Lower leg skin (tissue), 3 donors: ENCODE results near the gene SLC39A2.

Source experiments
- POLR2A ChIP-seq, 2 donors: fragments of 450-650 bp; IDR thresholded peaks; one replicate each; pipeline ENCODE4 v1.6.1; 2016 to 2017; ENCODE audit warnings: antibody characterized with exemption in 2 of 2, mild to moderate bottlenecking in 1 of 2, moderate library complexity in 1 of 2
- TF ChIP-seq, protein P1 (sequence below), 3 donors: fragments of 450-650 bp; IDR thresholded peaks; one replicate each; pipeline ENCODE4 v1.5.1; 2016; ENCODE audit warnings: antibody characterized with exemption in 3 of 3, mild to moderate bottlenecking in 3 of 3, moderate library complexity in 2 of 3

DNA sequence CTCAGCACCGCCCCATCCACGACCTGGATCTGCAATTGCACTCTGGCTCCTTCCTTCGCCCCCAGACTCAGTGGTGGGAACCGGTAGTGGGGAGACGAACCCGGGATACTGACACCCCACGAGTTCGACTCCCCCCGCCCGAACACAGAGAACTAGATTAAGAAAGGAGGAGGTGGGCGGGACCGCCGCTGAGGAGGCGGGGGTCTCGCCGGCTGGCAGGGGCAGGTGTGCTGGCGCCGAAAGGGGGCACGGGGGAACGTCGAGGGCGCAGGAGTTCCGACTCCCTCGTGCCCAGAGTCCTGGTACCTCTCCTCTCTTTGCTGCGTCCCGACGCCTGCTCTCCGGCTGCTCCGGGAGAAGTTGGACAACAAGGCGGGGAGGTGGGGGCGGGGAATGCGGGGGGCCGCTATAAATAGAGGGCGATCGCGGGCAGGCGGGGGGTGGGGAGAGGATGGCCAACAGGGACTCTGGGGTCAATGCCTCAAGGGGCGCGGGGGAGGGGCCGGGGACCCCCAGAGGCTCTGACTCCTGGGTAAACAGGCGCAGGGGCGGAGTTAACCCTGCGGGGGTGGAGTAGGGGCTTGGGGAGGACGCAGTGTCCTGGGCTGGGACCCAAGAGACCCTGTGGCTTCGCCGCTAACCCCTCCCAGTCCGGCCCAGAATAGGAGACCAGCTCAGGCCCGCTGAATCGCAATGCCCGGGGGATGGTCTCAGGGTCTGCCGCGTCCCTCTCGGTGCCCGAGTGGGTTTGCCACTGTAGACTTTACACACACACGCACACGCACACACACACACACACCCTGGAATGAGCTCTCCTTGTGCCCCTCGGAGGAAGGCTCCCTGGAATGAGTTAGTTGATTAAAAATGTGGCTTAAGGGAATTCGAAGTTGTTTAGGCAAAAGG is 26.5 kb downstream of the SLC39A2 start:
- TF ChIP-seq POLR2A (IDR thresholded peaks at IDR 0.05): no peak
- TF ChIP-seq, protein P1, sequence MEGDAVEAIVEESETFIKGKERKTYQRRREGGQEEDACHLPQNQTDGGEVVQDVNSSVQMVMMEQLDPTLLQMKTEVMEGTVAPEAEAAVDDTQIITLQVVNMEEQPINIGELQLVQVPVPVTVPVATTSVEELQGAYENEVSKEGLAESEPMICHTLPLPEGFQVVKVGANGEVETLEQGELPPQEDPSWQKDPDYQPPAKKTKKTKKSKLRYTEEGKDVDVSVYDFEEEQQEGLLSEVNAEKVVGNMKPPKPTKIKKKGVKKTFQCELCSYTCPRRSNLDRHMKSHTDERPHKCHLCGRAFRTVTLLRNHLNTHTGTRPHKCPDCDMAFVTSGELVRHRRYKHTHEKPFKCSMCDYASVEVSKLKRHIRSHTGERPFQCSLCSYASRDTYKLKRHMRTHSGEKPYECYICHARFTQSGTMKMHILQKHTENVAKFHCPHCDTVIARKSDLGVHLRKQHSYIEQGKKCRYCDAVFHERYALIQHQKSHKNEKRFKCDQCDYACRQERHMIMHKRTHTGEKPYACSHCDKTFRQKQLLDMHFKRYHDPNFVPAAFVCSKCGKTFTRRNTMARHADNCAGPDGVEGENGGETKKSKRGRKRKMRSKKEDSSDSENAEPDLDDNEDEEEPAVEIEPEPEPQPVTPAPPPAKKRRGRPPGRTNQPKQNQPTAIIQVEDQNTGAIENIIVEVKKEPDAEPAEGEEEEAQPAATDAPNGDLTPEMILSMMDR (IDR thresholded peaks at IDR 0.05): no peak
